HG02973 (cell line): Measurements from ENCODE around the gene RASSF3.
"Not testable (repeated sequence)": the region's sequence is repeated elsewhere in the genome, so short reads cannot be mapped to it uniquely, and the experiment has no call there.

Source experiments
- ATAC-seq: cut with Tn5 transposase; IDR thresholded peaks from one replicate; pipeline ENCODE4 v1.9.1; 2021; ENCODE audit warnings: moderate library complexity; ENCODE audit not compliant: unreplicated experiment

The RASSF3 gene, protein sequence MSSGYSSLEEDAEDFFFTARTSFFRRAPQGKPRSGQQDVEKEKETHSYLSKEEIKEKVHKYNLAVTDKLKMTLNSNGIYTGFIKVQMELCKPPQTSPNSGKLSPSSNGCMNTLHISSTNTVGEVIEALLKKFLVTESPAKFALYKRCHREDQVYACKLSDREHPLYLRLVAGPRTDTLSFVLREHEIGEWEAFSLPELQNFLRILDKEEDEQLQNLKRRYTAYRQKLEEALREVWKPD

DNA sequence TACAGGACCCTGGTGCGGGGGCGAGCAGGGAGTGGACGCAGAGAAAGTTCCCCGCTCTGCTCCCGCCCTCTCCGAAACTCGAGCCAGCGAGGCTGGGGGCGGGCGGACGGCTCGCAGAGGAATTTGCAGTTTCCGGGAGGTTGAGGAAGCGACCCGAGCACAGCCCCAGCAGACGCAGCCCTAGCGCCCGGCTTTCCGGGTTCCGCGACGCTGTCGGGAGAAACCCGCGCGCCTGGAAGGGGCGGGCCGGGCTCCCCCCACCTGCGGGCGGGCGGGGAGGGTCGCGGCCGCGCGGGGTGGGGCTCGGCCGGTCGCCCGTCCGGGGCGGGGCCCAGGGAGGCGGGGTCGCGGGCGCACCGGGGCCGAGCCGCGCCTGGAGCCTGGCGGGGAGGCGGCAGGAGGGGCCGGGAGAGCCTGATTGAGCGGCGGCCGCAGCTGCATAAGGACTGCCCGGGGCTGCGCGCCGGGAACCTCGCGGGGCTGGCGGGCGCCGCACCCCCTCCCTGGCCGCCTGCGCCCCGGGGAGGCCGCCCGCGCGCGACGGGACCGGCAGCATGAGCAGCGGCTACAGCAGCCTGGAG is at the start of gene RASSF3:
RASSF3 (plus strand) TSS at position 417 of the 581 bp plus-strand sequence; CDS start at position 555, 138 bp downstream.
- ATAC-seq, result peak; percentile 44

- no peak for ATAC-seq
Measured at GRCh38 chr12:64561302-64562136, 48.8 kb upstream of the RASSF3 start.

DNA sequence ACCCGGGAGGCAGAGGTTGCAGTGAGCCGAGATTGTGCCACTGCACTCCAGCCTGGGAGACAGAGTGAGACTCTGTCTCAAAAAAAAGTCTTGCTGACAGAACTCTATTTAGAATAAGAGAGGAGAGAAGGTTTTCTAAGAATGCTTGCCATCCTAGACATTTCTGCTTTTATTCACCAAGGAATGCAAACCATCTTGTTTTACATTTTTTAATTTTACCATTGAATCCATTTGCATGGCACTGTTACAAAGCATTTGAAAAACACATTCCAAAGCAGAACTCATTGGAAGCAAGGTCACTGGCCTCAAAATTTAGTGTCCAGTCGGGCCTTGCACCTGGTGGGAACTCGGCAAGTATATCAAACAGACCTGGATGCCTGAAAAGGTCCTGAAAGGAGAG is 44.2 kb upstream of the RASSF3 start:
- ATAC-seq, result no peak

DNA sequence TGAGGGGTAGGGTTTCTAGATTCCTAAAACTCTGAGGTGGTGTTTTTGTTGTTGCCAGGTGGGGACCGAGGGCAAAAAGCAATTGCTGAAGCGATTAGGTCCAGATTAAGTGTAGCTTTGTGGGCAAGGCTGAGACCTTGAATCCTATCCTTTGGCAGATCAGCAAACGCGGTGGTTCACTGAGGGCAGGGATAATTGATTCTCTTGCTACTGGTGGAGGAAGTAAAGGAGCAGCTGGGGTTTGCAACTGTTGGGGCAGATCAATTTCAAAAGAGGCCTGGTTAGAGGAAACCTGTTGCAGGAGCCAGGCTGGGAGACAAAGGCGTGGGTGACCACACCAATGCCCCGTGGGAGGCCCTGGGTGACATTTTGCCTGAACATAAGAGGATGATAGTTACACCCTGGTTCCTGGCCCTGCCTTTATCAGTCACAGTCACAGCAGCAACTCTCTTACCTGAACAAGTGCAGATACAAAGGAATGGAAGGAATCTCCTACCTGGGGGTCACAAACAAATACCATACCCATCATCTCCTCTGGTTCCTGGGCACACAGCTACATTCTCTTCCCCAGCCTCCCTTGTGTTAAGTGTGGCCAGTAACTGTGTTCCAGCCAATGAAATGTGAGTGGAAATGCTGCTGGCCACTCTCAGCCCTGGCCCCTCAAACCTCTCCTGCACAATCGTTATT is 43.3 kb upstream of the RASSF3 start:
- no peak for ATAC-seq

- ATAC-seq, result no peak
Measured at GRCh38 chr12:64567570-64567969, 42.7 kb upstream of the RASSF3 start.

DNA sequence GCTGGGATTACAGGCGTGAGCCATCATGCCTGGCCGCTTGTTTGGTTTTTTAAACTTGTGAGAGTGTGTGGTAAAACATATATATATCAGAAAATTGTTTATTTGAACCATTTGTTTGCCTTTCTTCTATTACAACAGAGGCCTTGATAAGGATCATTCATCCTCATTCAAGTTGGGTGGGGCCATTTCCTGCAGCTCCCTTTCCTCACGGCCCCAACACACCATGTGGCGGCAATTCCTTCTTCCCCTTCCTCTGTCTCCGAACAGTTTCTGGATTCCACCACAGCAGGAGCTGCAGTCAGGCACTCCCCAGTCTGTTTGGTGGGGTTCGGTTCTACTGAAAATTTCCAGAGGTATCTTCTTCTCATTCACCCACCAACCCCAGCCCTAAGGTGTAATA is 42.0 kb upstream of the RASSF3 start:
- ATAC-seq, result no peak

DNA sequence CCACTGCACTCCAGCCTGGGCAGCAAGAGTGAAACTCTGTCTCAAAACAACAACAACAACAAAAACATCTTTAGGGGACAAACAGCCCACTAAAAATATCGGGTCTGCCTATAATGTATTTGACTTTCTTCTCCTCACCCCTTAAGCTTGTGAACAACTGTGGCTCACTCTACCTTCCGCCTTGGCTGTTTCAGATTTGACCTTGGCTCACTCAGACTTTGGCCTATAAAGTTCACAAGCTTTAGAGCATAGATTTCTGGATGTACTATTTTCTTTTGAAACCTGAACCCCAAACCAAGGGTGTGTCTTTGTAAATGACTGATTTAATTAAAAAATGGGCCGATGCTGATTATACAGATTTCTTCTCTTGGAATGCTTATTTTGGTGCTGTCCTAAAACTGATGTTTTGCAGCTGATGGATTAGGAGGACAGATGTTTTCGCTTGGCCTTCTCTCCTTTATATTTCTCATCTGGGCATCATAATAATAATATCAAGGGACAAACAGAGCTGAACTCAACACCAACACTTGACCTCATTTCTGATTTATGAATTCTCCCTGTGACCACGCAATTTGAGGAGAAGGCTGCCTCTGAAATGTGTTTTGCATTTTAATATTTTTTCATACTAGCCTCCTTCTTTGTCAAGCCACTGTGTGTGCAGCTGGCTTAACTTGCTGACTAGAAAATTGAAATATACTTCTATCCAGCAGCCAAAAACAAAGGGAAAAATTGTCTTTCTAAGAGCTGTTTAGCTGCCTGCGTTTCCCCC is 40.2 kb upstream of the RASSF3 start:
- no peak for ATAC-seq

DNA sequence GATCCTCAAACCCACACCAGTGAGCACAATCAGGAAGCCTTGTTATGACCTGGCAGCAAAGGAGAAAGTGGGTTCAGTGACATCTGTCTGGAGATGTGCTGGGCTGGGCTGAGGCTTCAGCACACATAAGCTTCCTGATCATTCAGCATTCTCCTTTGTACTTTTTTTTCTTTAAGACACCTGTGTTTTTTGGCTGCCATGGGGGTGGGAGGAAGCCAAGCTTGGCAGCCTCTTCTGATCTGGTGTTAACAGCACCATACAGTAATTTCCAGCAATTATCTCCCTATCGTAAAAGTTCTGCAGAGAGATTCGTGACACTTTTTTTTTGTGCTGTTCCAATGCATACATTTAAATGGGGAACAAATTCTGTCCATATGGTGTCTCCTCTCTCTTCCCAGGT is 38.9 kb upstream of the RASSF3 start:
- no peak for ATAC-seq

DNA sequence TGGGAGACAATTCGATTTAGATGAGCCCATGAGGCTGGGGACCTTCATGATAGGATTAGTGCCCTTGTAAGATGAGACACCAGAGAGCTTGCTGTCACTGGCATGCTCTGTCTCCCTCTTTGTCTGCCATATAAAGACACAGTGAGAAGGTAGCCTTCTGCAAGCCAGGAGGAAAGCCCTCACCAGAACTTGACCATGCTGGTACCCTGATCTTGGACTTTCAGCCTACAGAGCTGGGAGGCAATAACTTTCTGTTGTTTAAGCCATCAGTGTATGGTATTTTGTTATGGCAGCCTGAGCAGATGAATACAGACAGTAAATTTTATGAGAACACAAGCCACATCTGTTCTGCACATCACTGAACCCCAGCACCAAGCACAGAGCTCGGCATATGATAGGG is 38.1 kb upstream of the RASSF3 start:
- no peak for ATAC-seq

- ATAC-seq, result no peak
Measured at GRCh38 chr12:64574837-64575236, 35.5 kb upstream of the RASSF3 start.

DNA sequence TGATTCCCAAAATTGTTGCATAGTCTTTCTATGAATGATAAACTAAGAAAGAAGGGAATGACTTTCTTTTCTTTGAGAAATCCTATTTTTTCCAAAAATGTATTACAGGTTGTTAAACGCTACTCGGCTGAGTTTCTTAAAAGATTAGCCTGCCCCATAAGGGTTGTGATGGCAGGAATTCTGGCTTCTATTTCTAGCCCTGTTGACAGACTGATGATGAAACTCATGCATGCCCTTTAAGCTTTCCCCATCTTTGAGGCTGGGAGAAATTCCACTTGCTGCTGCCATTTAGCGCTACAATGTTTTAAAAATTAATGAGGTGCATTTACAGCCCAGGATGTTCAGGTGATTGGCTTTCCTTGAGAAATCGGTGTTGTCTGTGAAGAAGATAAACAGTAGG is 33.2 kb upstream of the RASSF3 start:
- no peak for ATAC-seq

GRCh38 chr12:64578566-64578965 is 31.7 kb upstream of the RASSF3 start:
- ATAC-seq, result no peak

DNA sequence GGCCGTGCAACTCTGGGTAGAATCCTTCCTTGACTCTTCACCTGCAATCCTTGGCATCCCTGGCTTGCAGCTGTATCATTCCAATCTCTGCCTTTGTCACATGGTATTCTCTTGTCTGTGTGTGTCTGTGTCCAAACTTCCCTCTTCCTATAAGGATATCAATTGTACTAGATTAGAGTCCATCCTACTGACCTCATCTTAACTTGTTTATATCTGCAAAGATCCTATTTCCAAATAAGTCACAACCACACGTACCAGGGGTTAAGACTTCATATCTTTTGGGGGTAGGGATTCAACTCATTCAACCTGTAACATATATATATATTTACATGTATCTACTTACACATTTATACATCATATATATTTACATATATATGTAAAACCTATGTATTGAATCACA is 29.6 kb upstream of the RASSF3 start:
- ATAC-seq, result no peak

DNA sequence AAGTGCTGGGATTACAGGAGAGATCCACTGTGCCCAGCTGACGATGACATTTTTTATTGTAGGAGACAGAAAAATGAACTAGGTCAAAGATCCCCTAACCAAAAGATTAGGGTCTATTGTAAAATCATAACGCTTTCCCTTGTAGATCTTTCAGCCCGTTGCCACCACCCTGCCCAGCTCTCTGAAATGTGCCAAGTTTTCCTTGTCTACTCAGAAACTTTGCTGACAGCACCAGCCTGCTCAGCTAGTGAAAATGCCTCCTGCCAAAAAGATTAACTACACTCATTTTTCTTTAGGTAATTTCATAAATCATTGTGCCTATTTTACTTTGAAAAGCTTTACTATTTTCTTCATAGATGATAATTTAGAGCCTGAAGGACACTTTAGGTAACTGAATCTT is 28.2 kb upstream of the RASSF3 start:
- no peak for ATAC-seq

DNA sequence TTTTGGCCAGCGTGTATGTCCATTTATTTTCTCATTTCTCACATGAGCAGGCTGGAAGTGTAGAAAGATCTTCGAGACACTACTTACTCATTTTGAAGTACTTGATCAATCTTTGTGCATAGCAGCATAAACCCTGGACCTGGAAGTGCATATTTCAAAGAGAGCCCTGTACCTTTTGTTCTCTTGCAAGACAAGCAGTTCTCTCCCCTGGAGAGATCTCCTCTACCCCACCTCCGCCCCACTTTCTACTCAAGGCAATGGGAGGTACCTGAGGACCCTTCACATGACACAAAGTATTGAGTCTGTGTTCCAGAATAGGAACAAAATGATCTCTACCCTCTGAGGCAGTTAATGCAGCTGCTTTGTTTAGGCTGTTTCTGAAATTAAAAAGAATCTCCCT is 27.4 kb upstream of the RASSF3 start:
- no peak for ATAC-seq

DNA sequence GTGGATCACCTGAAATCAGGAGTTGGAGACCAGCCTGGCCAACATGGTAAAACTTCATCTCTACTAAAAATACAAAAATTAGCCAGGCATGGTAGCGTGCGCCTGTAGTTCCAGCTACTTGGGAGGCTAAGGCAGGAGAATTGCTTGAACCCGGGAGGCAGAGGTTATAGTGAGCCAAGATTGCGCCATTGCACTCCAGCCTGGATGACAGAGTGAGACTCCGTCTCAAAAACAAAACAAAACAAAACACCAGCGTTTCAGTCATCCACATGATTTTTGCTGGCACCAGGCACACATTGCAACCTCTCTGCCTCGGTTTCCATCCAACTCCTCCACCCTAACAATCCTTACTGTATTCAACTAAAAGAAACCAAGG is 26.9 kb upstream of the RASSF3 start:
- not testable (repeated sequence) for ATAC-seq

DNA sequence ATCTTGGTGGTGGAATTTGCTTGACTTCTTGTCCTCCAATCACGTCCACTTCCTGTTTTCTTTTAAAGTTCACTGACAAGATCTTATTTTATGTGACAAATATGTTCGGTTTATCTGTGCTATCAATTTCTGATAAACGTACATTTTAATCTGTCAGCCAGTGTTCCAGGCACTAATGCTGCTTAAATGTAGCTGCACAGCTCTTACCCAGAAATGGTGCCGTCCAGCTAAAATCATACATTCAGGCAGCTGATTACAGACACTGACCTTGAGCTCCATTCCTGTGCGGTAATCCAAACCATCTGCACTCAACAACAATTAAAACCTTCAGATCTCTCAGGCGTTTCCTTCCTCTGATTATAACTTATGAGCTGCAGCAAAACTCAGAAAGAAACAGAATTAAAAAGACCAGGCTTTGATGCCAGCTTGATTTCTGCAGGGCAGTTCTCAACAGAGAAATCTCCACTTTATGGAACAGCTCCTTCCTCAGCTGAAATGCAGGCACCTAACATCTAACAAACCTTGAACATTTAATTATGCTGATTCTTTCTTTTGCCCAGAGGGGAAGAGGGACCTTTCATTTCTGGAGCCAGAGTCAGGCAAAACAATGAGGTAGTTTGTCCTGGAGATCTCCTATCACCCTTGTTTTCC is 26.4 kb upstream of the RASSF3 start:
- ATAC-seq, result no peak

DNA sequence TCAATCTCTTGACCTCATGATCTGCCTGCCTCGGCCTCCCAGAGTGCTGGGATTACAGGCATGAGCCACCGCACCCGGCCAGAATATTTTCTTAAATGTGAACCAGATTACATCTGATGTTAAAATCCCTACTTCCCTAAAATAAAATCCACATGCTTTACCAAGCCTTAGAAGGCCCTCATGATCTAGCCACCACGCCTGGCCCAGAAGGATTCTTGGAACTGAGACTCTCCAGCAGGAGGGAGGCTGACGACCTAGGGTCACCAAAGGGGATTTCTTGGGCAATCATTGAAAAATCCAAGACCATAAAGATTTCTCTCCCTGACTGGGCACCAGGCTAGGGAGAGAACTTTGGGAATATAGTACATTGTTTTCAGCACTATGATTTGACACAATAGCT is 25.2 kb upstream of the RASSF3 start:
- ATAC-seq, result no peak

DNA sequence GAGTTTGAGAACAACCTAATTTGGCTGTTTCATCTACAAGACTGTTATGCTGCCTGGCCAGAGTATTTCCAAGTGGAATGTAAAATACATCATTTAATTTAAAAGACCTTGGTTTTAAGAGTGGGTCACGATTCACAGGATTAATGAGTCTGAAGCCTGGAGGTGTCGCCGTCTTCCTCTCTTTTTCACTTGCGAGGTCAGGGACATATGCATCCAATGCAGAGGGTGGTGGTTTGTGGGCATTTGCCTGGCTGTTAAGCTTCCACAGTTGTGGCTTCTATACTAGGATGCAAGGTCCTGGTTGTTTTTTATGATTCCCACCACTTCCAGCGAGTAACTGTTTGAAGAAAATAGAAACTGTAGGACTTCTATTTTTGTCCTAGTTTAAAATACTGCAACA is 22.8 kb upstream of the RASSF3 start:
- ATAC-seq, result no peak

GRCh38 chr12:64590183-64590582 is 20.1 kb upstream of the RASSF3 start:
- no peak for ATAC-seq
